GM18507 (cell line): ENCODE results near the gene PEX11G.

ENCODE experiments used
- DNase-seq: peaks from one replicate; pipeline ENCODE4 v3.0.0; 2011; ENCODE audit warnings: low read depth; ENCODE audit not compliant: insufficient read length; ENCODE audit errors: extremely low spot score
- FAIRE-seq: peaks from 2 replicates; lab custom pipeline; 2011; peaks lifted over from hg19 to GRCh38; lab: Jason Lieb, UNC

Gene PEX11G

DNA sequence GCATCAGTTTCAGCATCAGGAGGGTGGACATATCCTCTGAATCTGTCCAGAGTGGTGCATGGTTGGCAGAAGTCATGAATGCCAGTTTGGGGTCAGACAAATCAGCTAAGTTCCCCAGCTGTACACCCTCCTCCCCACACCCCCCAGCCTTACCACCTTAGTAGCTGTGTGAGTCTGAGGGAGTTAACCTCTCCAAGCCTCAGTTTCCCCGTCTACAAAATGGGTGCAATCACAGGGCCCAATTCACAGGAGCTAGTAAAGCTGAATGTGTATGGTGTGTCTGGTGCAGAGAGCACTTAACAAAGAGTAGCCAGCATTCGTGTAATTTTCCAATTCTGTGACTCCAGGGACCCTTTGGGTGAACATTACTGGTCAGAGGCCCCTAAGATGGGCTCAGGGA, 13.7 kb upstream of the PEX11G start:
- no peak for FAIRE-seq
- no peak for DNase-seq

- FAIRE-seq (no peak), DNase-seq (no peak)
Observed at GRCh38 chr19:7500811-7501450, 12.1 kb upstream of the PEX11G start.

DNA sequence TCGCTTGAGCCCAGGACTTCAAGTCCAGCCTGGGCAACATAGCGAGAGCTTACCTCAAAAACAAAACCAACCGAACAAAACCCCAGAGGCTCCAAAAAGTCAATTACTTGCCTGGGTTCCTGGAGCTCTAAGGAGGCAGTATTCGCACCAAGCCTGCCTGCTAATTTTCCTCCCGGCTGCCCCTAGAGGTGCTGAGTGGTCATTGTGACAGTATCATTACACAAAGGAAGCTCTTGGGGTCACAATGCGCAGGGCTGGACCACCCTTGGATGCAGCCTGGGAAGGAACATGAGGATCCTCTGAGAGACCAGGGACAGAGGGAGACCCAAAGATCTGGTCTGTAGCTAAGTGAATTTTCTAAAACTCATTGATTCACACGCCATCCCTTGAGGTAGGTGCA, 8.5 kb upstream of the PEX11G start:
- DNase-seq (no peak), FAIRE-seq (no peak)

- no peak for DNase-seq
Observed at GRCh38 chr19:7494416-7495098, 5.7 kb upstream of the PEX11G start.

GRCh38 chr19:7492558-7492957, 3.7 kb upstream of the PEX11G start:
- DNase-seq (no peak), FAIRE-seq (no peak)

More at GRCh38 chr19:7494416-7495098, 5.7 kb upstream of the PEX11G start:
- no peak for FAIRE-seq

DNA sequence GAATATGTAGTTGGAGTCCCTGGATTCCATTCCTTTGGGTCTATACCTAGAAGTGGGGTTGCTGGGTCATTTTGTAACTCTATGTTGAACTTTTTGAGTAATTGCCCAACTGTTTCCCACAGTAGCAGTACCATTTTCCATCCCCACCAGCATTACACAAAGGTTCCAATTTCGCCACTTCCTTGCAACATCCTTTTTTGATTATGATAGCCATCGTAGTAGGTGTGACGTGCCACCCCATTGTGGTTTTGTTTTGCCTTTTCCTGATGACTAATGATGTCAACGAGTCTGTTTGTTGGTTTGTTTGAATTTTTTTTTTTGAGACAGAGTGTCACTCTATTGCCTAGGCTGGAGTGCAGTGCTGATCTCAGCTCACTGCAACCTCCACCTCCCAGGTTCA, 3.3 kb upstream of the PEX11G start:
- no peak for DNase-seq
- FAIRE-seq: no peak

DNA sequence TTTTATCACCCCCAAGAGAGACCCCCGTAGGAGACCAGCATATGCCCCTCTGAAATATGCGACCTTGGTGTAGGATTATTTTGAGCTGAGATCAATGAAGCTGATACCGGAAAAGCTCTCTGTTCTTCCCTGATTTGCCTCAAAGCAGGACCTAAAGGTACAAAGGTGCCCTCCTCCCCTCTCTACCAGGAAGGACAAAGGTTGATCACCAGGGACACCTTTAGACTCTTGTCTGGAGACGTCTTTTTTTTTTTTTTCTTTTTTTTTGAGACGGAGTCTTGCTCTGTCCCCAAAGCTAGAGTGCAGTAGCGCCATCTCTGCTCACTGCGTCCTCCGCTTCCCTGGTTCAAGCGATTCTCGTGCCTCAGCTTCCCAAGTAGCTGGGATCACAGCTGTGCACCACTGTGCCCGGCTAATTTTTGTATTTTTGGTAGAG, 792 bp upstream of the PEX11G start:
- no peak for FAIRE-seq

DNA sequence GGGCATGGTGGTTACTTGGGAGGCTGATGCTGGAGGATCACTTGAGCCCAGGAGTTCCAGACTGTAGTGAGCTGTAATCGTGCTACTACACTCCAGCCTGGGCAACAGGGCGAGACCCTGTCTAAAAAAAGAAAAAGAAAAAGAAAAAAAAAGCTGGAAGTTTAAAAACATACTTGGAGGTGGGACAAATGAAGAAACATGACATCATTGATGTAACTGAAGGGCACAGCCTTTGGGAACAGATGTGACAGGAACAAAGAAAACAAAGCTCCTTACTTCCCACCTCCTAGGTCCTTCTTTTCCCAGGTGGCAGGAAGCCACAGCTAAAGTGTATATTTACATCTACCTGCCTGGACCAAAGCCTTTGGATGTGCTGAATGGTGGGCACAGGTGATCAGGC, 1.9 kb downstream of the PEX11G start:
- no peak for DNase-seq
- no peak for FAIRE-seq

More for the DNA sequence above, 792 bp upstream of the PEX11G start:
- no peak for DNase-seq

- FAIRE-seq: no peak
- no peak for DNase-seq
Observed at GRCh38 chr19:7483720-7484201, 5.1 kb downstream of the PEX11G start.

DNA sequence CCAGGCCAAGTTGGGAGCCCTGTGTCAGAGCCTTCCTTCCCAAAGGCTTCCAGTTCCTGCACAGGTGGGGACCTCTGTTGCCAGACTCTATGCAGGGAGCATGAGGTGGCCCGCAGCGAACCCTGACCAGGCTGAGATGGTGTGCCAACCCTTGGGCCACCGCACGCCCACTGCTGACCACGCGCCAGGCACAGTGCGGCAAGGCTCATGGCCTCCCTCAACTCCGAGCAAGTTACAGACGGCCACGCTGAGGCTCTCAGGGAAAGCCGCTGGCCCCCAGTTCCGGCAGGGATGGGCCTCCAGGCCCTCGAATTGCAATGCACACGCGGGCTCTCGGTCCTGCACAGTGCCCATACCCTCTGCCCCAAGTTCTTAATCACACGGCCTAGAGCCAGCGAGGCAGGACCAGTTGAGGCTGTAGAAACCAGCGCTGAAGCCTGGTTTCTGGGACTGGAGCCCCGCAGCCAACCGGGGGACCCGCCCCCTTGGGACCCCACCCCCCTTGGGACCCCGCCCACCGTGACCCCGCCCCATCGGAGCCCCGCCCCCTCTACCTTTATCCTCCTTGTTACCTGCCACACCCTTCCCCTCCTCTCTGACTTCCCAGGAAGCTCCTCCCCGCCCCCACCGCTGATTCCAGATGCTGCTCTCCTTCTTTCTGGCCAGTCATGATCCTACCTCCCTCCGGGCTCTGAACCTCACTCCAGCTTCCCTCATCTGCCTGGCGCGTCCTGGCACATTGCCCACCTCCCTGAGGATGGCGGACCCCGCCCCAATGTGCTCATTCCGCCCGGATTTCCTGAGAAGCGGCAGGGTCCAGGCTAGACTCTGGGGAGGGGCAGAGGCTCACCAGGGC, 6.0 kb downstream of the PEX11G start:
- no peak for DNase-seq

GRCh38 chr19:7480970-7481255, 7.9 kb downstream of the PEX11G start:
- FAIRE-seq (no peak), DNase-seq (no peak)

More for the DNA sequence above, 6.0 kb downstream of the PEX11G start:
- no peak for FAIRE-seq

DNA sequence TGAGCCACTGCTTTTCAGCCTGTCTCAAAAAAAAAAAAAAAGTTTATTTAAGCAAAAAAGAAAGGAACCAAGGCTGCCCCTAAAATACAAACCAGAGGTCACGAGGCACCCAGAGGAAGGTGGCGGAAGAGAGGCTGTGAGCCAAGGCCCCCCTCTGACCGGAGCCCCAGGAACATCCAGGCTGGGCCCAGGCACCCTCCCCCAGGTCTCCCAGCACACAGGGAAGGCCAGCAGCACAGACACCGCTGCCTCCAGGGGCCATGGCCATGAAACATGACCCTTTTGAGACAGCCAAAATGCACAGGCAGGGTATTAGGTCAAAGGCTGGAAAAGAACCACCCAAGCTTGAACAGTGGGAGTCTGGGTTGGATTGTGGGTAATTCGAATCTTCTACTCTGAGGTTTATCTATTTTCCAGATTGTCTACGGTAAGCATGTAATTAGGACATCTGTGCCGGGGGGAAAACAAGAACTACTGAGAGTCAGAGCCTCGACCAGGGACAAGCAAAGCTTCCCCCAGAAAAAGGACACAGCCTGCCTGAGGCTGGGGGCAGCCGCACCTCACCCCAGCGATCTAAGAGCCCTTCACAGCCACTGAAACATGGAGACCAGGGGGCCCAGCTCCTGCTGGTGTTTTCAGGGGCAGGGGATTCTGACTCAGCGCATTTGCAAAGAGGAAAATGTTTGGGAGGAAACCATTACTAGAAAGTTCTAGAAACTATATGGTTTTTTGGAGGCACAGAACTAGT, 8.4 kb downstream of the PEX11G start:
- DNase-seq (no peak), FAIRE-seq (no peak)

- DNase-seq (no peak), FAIRE-seq (no peak)
Observed at GRCh38 chr19:7478843-7479227, 10.0 kb downstream of the PEX11G start.

DNA sequence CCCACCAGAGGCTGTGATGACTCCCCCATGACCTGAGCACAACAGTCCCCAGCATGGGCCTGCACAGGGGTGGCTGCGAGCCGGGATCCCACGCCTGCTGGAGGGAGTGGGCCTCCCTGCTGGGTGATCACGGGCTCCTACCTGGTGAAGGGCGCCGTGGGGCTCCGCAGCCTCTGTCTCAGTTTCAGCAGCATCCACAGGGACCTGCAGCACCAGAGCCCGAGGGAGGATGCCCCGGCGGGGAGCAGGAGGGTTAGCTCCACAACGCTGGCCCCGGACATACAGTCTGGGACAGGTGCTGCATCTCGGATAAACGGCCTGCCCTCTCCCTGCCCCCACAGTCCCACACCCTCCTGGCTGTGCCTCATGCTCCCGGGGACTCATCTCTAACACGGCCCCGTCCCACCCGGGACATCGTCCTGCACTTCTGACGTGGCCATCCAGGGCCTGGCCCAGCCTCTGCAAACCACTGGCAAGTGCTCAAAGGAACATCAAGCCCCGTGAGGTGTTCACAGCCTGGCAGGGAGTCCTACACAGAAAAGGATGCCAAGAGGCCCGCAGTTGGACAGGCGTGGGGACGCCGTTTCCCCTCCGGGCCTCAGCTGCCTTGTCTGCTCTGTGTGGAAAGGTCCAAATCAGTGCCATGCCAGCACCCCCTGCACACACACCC, 10.5 kb downstream of the PEX11G start:
- FAIRE-seq (no peak), DNase-seq (no peak)

DNA sequence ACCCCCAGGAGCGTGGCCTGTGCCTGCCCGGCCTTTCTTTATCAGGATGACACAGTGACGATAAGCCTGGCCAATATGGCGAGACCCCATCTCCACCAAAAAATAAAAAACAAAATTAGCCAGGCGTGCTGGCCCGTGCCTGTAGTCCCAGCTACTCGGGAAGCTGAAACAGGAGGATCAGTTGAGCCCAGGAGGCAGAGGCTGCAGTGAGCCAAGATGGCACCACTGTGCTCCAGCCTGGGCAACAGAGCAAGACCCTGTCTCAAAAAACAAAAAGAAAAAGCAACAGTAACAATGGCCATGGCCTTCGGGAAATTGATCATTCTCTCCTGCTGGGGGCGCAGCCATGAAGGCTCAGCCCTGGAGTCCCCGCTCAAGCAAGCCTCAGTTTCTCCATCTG, 11.1 kb downstream of the PEX11G start:
- FAIRE-seq (no peak), DNase-seq (no peak)

GRCh38 chr19:7476777-7477494, 11.9 kb downstream of the PEX11G start:
- FAIRE-seq (no peak), DNase-seq (no peak)

DNA sequence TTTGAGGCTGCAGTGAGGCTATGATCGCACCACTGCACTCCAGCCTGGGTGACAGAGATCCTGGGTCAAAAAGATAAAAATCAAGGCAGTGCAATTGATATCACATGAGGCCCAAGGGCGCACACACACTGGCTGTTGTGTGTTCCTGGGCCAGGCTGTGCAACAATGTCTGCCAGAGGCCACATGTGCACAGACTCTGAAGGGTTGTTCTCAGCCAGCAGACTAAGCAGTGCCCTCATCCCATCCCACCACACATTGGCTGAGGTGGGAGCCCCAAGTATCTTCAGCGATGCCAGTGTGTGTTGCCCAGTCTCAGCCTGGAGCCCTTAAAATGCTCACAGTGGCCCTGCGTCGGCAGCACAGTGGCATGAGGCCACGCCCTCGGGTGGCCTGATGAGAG, 12.6 kb downstream of the PEX11G start:
- no peak for FAIRE-seq

DNA sequence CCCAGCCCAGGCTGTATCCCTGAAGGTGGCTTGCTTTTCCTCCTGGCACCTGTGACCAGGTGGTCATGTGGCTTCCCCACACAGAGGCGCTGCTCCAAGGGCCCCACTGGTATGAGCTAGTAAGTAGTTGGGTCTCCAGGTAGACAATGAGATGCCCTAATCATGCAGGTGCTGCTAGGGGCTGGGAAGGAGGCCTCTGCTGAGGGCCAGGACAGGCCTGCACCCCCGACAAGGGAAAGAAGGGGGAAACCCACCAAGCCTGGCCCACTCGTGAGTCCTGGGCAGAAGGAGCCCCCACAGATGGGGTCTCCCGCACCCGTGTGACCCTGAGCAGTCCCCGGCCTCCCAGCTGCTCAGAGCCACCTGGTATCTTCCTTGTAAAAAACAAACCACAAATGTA, 13.2 kb downstream of the PEX11G start:
- FAIRE-seq: no peak

More for the DNA sequence above, 12.6 kb downstream of the PEX11G start:
- no peak for DNase-seq

More for the DNA sequence above, 13.2 kb downstream of the PEX11G start:
- no peak for DNase-seq
